ENCODE measurements around the gene ADSS1.

The ADSS1 gene

DNA sequence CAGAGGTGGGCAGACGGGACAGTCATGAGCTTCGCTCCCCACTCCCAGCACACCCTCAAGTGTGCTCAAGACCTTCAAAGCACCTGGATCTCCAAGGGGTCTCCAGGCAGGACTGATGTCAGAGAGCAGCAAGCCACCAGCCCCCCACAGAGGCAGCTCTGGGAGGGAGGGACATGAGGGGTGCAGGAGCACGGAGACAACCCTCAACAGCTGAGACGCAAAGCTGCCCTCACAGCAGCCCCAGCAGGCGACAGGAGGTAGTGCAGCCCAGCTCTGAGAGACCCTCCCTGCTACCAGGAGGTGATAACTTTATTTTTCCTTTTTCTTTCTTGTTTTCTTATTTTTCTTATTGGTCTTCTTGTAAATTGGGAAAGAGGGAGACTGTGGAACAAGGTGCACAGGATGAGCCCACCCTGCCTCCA lies 46.8 kb downstream of the ADSS1 start:
- peak; percentile 16 to 40 (median 26) for DNase-seq

DNA sequence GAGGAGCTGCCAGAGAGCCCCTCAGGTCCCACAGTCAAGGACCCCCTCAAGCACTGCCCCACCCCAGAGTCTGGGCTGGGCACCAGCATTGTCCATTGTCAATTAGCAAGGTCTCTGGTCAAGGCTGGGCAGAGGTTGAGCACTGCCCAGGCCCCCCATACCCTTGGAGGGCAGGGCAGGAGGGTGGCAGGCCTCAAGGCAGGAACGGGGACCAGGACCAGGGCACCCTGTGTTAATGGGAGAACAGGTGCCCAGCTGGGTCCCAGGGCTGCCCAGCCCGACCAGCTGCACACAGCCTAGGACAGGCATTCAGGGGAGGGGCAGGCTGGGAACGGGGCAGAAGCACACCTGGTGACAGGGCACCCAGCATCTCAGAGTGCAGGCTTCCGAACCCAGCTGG lies 47.3 kb downstream of the ADSS1 start:
- DNase-seq = no peak

DNA sequence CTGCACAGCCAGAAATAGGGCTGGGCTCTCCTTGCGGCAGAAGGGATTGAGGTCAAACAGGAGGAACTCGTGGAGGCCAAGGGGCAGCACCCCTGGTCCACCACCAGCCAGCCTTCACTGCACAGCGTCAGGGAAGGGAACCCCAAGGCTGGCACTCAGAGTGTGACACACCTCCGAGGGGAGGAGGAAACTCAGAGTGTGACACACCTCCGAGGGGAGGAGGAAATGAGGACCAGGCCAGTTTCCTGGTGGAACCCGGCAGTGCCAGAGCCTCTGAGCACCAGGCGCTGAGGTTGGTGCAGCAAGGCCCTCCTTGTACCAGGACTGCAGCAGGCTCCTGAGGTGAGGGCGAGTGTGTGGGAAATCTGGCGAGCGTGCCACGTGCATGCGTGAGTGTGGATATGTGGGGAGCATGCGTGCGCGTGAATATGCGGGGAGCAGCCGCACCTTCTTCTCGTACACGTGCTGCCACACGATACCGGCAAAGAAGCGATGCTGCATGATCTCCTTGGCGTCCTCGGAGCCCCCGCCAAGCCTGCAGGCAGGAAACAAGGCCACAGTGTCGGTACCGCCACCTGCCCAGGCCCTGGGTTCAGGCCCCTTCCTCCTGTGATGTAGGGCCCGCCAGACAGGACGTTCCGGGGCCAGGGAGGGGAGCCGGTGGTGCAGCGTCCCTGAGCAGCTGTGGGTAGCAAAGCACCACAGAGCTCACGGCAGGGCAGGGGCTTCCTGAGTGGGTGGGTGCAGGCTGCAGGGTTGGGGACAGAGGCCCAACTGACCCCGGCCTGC lies 48.1 kb downstream of the ADSS1 start:
- DNase-seq = no peak

DNA sequence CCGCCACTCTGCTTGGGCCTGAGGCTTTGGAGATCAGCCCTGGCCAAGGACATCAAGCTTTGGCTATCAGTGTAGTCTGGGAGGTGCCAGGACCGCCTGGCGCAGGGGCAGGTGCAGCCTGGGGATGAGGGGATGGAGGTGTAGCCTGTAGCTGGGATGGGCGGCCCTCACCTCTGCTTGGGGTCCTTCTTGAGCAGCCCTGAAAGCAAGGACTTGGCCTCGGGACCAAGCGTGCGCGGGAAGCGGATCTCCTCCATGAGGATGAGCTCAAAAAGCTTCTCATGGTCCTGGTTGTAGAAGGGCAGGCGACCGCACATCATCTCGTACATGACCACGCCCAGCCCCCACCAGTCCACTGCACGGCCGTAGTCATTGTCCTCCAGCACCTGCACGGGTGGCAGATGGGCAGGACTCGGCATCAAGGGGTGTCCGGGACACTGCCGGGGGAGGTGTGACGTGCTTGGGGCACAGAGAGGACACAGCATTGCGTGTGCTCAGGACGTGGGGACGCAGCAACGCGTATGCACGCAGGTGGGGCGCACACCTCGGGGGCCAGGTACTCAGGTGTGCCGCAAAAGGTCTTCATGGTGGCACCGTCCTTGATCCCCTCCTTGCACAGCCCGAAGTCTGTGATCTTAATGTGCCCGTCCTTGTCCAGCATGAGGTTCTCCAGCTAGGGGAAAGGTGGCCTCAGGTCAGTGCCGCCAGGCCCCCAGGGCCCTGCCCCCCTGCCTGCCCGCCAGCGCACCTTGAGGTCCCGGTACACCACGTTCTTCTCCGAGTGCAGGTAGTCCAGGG lies 48.9 kb downstream of the ADSS1 start:
- no peak for DNase-seq

DNA sequence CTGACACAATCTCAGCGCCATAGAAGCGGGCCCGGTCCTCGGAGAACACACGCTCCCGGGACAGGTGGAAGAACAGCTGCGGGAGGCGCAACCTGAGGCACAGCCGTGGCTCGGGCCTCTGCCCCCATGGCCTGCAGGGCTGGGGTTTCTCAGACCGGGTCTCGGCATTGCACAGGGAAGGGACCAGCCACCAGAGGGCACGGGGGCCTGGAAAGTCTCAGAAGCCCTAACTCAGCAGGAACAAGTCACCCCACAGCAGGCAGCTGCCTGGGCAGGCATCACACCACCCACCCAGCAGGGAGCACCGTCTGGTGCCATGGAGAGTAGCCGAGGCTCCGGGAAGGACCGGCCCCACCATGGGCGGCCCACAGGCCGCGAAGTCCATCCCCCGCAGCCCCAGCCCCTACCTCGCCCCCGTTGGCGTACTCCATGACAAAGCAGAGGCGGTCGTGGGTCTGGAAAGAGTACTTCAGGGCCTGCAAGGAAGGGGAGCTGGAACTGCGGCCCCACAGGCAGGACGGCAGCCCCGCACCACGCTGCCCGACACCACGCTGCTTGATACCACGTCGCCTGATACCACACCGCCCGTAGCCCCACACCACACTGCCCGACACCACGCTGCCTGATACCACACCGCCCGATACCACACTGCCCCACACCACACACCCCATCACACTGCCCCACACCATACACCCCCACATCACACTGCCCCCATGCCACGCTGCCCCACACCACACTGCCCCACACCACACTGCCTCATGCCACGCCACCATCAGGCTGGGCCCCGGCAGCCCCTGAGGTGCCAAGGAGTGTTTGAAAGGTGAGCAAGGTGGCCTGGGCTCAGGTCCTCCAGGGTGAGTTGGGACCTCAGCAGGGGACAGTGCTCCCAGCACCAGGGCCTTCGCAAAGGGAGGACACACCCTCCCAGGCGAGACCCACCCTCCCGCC lies 49.8 kb downstream of the ADSS1 start:
- no peak for DNase-seq

DNA sequence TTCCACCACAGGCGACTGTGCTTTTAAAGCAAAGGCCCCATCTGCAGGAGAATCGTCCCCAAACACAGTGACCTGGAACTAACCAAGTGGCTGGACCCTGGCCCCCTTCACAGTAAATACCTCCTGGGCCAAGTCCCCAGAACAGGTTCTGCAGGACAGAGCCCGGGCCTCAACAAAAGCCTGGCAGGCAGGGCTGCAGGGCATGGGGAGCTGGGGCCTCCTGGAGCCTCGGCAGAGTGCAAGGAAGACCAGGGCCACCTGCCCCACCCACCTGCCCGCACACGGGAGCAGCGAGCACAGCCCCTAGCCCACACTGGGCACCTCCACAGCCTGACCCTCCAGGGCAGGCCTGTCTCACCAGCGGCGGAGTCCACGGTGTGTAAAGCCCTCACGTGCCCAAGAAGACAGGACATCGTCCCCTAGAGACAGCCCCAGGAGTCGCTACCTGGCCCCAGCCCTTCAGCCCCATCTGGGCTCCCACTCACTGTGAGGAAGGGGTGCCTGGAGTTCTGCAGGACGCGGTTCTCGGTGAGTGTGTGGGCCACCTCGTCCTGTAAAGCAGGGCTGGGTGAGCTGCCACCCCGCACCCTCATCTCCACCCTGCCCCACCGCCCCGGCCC lies 50.5 kb downstream of the ADSS1 start:
- DNase-seq = no peak

DNA sequence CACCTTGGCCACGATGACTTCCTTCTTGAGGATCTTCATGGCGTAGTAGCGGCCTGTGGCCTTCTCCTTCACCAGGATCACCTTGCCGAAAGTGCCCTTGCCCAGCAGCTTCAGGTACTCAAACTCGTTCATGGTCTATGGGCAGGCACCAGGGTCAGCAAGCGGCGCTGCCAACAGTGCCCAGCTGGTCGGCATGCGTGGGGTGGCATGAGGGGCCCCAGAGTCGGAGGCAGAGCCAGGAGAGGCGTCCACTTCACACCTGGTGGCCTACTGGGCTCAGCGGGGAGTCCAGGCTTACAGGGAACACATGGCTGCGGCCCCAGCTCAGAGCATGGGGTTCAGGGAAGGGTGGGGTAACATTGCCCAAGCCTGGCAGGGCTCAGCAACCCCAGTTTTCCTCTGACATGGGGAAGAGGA lies 51.1 kb downstream of the ADSS1 start:
- no peak for DNase-seq

DNA sequence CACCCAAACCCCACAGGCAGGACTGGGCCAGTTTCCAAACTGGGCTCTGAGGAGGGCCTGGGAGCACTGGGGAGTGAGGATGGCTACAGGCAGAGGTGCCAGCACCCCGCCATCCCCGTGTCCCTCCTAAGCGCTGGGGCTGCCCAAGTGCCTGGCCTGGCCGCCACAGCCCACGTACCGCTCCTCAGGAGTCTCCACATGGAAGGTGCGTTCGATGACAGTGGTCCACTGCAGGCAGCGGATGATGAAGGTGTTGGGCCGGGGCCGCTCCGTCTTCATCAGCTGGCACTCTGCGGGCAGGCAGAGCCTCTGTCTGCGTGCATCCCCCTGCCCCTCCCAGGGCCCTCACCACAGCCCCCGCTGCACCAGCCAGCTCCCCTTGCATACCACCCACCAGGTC lies 52.5 kb downstream of the ADSS1 start:
- no peak for DNase-seq

DNA sequence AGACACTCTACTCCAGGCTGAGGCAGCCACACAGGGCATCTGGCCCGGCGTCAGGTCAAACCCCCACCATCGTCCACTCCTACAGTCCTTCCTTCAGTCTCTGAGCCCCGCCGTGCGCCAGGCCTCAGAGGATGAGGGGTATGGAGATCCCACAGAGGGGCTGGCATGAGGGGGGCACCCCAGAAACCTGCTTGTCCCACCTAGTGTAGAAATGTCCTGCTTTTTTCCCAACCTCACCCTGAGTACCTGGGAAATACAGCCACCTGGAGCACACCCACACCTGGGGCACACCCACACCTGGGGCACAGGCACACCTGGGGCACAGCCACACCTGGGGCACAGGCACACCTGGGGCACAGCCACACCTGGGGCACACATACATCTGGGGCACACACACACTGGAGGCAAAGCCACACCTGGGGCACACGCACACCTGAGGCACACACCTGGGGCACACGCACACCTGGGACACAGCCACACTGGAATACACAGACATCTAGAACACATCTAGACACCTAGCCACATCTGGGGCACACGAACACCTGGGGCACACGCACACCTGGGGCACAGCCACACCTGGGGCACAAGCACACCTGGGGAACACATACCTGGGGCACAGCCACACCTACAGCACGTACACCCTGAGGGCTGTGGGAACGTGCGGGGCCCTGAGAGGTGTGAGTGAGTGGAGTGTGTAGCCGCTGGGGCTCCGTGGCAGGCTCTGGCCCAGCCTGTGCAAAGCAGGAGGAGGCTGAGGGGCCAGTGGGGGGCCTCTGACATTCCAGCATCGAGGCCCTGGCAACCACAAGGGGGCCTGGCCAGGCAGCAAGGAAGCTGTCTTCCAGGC lies 53.2 kb downstream of the ADSS1 start:
- DNase-seq = no peak

DNA sequence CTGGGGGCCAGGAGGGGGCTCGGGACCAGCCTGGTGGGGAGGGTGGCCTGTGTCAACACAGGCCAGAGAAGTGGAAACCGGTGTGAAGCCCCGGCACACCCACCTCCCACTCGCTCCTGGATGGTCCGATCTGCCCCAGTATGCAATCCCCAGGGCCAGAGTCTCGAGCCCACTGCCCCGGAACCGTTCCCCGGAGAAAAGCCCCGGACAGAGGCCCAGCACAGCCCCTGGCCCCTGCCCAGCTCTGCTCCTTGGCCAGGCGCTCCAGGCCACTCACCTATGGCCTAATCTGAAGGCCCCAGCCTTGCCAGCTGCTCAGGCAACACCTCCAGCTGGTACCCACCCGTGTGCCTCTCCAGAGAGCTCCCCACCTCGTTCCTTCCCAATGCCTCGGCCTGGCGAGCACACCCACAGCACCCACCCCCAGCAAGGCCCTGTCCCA lies 53.8 kb downstream of the ADSS1 start:
- DNase-seq = no peak

DNA sequence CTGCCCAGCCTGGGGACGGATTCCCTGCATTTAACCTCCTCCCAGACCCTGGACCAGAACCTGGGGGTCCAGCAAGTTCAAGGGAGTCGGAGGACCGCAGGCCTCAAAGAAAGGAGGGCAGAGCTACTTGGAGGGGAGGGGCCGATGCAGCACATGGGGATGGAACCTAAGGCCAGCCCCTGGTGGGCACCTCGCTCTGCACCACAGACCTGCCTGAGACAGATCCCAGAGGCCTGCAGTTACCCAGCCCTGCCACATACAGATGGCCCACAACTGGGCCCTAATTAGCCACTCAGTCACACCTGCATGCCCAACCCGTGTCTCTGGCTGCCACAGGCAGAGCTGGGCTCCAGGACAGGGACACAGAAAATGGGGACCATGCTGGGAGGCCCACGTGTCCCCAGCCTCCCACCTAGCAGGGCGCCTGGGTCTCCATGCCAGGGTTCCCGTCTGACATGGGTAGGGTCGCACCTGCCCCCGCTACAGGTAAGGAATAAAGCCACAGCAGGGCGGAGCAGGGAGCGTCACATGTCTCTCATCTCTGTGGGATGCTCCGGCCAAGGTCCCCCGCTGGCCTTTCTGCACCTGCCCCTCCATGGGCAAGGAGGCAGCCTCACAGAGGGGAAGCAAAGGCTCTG lies 54.8 kb downstream of the ADSS1 start:
- no peak for DNase-seq

DNA sequence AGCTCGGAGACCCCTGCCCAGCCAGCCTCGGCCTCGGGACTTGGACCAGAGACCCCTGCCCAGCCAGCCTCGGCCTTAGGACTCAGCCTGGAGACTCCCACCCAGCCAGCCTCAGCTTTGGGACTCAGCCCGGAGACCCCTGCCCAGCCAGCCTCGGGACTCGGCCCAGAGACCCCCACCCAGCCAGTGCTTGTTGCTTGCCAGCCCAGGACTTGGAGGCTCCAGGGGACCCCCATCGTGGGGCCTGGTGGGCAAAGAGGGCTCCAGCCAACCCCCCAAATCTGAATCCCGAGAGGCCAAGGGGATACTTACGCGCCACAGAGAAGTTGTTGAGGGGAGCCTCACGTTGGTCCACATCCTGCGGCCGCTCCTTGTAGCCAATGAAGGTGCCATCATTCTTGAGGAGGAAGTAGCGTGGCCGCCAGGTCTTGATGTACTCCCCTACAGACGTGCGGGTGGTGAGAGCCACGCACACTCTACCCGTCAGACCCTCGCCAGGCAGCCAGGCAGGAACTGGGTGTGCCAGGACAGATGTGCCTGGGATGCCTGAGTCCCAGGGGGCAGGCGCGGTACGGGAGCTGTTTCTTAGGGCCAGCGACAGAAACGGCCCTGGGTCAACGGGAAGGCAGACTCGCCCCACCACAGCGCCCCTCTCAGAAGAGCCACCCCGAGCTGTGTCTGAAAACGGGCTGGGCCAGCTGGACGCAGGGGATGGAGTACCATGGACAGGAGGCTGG lies 55.9 kb downstream of the ADSS1 start:
- no peak for DNase-seq

DNA sequence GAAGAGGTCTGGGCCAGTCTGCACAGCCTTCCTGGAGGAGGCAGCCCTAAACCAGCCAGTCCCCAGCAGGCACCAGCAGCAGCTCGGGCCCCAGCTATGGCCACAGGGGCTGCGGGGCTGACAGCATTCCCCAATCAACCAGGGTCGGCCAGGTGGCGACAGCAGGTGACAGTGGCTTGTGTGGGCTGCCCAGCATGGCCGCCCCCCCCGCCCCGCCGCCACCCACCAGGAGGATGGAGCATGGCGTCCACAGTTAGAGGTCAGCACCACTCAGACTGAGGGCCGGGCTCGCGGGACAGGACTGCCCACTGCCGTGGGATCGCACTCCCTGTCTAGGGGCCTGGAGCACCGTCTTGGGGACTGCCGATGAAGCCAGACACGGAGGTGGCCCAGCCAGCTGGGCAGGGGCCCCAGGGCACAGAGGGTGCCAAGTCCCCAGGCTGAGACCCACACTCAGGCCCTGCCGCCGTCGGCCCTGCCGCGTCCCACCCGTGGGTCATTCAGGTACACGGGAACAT lies 56.5 kb downstream of the ADSS1 start:
- DNase-seq = no peak

DNA sequence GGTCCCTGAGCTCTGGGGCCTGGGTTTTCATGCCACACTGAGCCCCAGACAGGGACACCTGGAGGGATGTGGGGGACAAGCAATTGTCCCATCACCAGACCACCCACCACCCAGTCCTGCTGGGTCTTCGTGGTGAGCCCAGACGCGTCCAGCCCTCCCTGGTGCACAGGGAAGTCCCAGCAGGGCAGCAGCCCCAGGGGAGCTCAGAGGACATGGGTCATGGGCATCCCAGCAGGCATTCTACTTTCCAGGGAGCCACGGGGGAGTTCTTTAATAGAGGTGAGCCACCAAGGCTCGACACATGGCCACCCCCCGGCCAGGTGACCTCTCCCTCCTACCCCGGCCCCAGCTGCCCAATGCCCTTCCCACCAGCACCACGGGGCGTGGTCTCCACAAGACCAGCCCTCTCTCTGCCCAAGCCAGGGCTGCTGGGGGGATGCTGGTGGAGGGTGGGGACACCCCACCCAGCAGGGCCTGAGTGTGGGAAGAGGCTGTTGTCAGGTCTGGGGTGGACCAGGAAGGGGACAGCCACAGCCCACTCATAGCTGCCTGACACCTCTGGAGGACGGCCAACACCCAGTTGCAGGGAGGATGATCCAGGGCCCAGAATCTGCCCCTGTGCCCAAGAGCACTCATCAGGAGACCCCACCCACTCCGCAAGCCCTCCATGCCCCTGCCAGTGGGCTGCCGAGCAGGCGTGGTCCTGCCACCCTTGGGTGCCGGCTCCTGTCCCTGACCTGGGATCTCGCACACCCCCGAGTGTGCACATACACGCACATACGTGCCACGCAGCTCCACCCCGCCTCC lies 57.4 kb downstream of the ADSS1 start:
- no peak for DNase-seq

DNA sequence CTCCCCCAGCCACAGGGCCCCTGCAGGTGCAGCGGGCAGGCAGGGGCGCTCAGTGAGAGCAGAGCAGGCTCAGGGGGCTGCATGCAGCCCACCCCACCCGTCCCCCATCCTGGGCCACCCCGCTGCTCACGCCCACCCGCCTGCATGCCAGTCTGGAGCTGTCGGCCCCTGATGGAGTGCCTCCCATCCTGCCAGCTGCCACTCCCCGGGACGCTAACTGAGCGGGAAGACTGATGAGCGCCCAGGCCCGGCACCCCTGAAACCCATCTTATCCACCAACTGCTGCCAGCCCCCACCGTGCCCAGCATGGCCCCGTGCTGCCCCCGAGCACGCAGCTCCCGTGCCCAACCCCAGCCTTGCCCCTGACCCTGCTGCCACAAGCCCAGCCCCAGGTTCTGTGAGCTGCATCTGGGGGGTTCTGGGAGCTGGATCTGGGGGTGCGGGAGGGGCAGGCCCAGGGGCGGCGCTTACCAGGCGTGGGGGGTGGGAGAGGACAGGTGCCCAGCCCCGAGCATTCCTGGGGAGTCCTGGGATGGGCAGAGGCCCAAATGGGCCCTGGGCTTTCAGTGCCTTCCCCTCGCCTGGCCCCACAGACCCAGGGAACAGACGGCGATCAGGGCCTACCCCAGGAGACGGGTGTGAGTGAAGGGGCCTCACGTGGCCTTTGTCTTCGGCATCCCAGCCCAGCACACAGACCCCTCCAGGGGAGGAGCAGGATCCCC lies 58.2 kb downstream of the ADSS1 start:
- no peak for DNase-seq

DNA sequence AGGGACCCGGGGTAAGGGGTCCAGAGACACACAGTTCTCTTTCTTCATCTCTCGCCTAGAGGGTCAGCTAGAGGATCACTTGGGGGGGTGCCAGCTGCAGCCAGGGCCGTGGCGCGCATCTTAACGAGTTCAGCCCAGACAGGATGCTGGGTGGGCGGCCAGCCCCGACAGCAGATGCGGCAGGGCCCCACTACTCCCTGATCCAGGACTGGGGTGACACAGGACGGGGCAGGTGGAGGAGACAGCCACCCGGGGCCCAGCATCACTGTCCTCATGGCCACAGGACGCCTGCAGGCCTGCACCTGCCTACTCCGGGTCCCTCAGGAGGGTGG lies 58.7 kb downstream of the ADSS1 start:
- no peak for DNase-seq

DNA sequence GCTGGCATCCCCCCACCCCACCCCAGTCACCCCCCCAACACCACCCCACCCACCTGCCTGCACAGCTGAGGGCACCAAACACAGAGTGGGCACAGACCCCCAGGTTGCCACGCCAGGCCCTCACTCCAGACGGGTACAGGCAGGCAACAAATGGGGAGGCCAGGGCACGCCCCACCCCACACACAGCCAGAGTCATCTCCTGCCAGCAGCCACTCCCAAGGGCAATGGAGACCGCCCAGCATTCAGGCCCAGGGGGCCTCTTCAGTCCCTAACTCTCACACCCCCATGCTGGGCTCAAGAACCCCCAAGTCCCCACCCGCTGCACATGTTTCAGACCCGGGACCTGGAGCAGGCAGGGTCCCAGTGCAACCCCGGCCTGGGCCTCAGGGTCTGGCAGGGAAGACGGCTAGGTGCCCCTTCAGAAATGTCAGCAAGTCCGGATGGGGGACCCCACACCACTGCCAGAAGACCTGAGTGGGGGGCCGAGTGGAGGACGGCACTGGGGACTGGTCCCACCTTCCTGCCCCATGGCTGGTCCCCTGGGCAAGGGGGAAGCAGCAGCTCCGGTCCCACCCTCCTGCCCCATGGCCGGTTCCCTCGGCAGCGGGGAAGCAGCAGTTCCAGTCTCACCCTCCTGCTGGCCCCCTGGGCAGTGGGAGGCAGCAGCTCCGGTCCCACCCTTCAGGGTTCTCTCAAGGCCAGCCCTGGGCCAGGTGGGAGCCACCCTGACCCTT lies 59.6 kb downstream of the ADSS1 start:
- no peak for DNase-seq

DNA sequence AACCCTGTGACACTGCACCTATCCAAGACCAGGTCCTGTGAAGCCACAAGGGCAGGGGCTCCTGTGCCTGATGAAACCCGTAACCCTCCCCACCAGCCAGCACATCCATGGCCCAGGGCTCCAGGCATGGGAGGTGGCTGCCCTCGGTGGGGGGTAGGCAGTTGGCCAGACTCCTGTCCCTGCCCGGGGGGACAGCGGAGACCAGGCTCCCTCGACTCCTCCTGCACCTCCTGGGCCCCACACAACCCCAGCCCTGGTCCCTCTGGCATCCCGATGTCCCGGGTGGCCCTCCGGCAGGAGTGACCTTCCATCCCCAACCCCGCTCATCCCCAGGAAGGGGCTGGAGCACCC lies 60.2 kb downstream of the ADSS1 start:
- DNase-seq = no peak

All from suppressor macrophage (primary cell).